Ammon's horn (tissue), 1 donor: ENCODE measurements around the gene MSLN.

Experiments used
- DNase-seq: peaks from one replicate; pipeline ENCODE4 v3.0.0-alpha.2; 2016; ENCODE audit warnings: low spot score

Gene MSLN

DNA sequence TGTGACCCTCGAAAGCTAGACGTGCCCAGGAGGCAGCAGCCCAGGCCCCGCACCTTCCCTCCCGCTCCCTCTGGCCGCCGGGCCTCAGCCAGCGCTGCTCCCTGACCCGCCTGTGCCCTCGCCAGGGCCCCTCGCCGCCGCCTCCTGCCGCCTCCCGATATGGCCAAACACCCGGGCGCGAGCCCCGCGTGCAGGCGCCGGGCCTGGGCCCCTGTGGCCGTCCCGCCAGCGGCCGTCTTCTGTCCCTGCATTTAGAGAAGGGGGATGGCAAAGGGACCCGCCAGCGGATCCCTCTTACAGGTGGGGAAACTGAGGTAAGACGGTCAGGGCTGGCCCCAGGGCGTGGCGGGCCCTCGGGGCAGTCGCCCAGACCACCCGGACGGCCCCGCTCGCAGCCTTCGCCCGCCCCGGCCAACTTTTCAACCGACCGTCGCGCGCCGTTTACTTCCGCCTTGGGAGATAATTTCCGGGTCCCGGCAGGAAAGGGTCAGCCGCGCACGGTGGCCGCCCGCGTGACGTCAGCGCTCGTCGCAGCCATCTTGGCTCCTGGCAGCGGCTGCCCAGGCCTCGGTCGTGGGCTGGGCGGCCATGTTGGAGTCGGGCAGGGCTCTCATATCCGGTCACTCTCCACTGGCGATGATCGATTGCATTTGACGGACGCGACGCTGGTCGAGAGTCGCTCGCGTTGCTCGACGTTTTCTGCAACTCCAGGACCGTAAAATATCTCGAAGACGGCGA lies 47.0 kb downstream of the MSLN start:
- peak; percentile 96 for DNase-seq

DNA sequence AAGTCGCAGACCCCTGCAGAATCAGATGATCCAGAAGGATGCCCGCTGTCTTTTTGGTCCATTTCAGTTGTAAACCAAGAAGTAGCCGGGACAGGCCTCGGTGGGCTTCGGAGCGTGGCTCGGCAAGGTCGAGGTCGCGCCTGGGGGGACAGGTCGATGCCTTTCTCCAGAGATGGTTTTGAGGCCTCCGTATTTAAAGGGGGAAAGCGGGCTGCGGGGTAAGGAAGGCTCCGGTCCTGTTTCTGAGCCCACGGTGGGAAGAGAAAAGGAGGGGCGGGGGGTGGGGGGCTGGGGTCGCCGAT lies 47.5 kb downstream of the MSLN start:
- no peak for DNase-seq

DNA sequence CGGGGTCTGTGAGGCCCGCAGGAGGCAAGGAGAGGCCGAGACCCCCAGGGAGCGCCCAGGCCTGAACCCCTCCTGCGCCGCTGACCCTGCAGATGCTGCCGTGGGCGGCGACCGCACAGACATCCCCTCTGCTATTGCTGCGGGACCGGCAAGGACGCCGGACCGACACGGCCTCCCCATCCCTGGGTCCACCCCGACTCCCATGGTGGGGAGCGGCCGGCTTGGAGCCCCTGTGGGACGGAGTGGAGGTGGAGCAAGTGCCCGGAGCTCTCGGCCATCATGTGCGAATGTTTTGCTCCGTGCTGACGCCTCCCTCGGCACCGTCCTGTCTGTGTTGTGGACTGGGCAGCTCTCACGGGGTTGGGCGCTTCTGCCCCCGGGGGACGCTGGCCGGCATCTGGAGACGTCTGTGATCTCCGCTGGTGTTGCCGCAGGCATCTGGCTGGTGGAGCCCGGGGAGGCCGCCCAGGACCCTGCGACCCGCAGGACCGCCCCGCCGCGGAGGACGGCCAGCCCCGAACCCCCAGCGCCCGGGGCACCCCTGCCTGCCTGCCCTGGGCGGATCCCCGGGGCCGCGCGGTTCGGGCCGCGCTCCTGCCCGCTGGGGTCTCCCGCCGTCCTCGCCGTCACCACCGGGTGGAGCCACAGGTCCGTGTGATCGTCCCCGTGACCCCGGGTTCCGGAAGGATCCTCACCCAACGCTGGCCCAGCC lies 52.8 kb downstream of the MSLN start:
- DNase-seq = peak; percentile 60

DNA sequence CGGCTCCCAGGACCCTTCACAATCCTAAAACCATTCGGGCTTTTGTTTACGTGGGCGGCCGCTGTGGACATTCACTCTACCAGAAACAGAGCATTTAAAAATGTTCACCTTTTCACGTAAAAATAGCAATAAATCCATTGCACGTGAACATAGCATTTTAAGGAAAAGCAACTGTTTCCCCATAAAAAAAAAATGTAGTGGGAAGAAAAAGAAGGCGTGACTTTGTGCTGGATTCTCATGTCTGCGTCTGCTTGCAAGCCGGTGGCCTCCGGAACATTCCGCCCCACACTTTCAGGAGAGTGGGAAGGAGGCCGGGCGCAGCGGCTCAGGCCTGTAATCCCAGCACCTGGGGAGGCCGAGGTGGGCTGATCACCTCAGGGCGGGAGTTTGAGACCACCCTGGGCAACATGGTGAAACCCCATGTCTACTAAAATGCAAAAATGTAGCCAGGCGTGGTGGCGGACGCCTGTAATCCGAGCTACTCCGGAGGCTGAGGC lies 53.4 kb downstream of the MSLN start:
- no peak for DNase-seq

DNA sequence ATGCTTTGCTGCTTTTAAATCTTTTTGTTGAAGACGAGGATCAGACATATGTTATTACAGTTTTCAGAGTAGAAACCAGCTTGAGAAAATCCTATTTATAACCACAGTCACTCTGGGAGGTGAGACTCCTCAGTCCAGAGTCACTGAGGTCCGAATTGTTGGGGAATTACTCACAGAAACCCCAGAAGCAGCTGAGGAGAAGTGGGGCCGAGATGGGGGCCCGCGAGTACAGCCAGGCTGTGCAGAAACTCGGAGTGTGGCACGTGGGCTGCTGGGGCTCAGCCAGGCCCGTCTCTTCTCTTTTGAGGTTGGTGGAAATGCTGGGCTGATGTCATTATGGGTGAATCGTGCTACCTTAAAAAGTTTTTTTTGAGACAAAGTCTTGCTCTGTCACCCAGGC lies 54.4 kb downstream of the MSLN start:
- no peak for DNase-seq

DNA sequence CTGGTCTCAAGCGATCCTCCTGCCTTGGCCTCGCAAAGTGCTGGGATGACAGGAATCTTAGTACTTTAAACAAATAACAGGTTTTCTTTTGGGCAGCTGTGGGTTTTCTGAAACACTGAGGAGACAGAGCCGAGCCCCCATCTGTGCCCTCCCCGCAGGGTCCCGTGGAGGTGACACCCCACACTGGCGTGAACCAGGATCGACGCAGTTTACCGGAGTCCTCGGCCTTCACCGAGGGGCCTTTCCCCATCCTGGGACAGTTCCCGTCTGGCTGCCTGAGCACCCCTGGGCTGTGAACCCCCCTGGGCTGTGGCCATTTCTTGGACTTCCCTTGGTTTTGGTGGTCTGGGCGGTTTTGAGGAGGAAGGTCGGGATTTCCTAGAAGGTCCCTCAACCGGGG lies 55.3 kb downstream of the MSLN start:
- DNase-seq = no peak

DNA sequence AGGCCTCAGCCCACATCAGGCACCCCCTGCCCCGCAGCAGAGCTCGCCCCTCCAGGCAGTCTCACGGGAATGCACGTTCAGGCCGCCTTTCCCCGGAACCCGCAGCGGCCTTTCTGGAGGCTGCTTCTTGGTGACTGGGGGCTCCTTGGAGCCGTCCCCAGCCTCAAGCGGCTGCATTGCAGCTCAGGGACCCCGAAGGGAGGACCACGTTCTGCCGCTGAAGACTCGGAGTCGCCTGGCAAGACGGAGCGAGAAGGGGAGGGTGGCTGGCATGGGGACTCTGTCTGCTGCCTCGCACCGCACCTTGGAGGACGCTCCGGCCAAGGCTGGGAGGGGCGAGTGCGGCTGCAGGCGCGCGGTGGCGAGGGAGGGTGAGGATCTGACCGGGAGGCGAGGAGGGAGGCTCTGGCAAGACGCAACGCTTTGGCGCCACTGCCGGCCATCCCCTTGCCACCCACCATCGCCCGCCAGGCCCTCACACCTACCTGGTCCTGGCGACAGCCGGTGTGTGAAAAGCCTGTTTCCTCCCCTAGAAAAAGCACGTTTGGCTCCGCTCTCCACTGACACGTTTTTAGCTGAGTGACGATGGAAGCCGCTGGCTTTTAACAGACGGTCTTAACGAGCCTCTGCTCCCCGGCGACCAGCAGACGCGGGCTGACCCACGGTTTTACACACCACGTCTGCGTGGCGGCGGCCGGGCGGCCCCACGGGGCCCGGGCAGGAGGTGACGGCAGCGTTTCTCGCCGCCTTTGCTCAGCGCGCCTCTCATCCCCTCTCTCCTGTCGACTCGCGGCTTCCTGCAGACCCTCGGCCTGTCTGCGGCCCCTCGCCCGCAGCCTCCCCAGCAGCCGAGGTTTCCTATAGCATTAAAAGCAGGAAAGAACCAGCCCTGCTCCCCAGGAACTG lies 56.7 kb downstream of the MSLN start:
- DNase-seq = no peak

DNA sequence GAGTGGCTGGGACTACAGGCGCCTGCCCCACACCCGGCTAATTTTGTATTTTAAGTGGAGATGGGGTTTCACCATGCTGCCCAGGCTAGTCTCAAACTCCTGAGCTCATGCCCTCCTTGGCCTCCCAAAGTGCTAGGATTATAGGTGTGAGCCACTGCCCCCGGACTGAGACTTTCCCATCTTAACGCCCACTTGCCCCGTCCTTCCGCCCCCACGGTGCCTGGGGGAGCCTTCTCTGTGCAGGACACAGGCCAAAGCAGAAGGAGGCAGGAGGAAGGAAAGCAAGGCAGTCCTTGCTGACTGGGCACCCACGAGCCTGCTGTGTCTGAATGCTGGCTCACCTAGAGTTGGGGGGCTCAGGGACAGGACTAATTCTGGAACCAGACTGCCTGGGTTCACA lies 57.6 kb downstream of the MSLN start:
- DNase-seq = no peak
